ENCODE data around the gene SUGP1. TPM values are rescaled to one million over a fixed set of nuclear protein-coding genes. Genes with fewer than 3 reads are reported as not detected.
"Not testable (repeated sequence)": the region's sequence is repeated elsewhere in the genome, so short reads cannot be mapped to it uniquely, and the experiment has no call there.

Gene SUGP1
- total and polyA plus RNA-seq, 4 donors: 11.2 to 18.9 (median 14.8) TPM

- TF ChIP-seq REST (IDR thresholded peaks at IDR 0.05) (no peak), ZBTB33 (IDR thresholded peaks at IDR 0.05) (no peak), RXRA (IDR thresholded peaks at IDR 0.05) (no peak)
Measured at GRCh38 chr19:19354007-19354406, 33.7 kb upstream of the SUGP1 start (continued).

- DNase-seq (ENCODE audit: low spot score): no peak
- Histone ChIP-seq H3K4me3 (ENCODE audit: low read depth in 1 of 3, low read length in 3 of 3) (no peak overlapping the region), H3K36me3 (ENCODE audit: control insufficient read depth in 4 of 4, insufficient read depth in 3 of 4, low read depth in 1 of 4, low read length in 3 of 4) (peaks cover 31 to 78% (median 49%) of the 10 kb centered on the region in 4 donors), H3K27ac (ENCODE audit: low read depth in 1 of 2, low read length in 2 of 2) (no peak overlapping the region), H3K9me3 (ENCODE audit: control insufficient read depth in 4 of 4, low read length in 3 of 4) (no peaks in the 10 kb centered on the region), H3K27me3 (ENCODE audit: control insufficient read depth in 4 of 4, insufficient read depth in 4 of 4, low read length in 3 of 4) (no peaks in the 10 kb centered on the region), H3K9ac (ENCODE audit: low read depth in 1 of 2, low read length in 2 of 2) (no peak overlapping the region), H3K4me1 (ENCODE audit: control insufficient read depth in 4 of 4, insufficient read depth in 4 of 4, low read length in 3 of 4) (no peaks in the 10 kb centered on the region)
- 97% methylated on average over 8 of the region's 8 CpGs for WGBS
- TF ChIP-seq SP1 (IDR thresholded peaks at IDR 0.05): no peak
- TF ChIP-seq FOXA2 (IDR thresholded peaks at IDR 0.05): no peak
- no peak for TF ChIP-seq JUND (IDR thresholded peaks at IDR 0.05)
- no peak for TF ChIP-seq HNF4G (IDR thresholded peaks at IDR 0.05)
- no peak for TF ChIP-seq NR2F2 (IDR thresholded peaks at IDR 0.05)
- TF ChIP-seq RXRA (IDR thresholded peaks at IDR 0.05): no peak
- no peak for TF ChIP-seq CTCF (IDR thresholded peaks at IDR 0.05; ENCODE audit: low read depth, low read length, missing input control)
- TF ChIP-seq GABPA (IDR thresholded peaks at IDR 0.05 in 1 of 2, conservative IDR thresholded peaks at IDR 0.05 in 1 of 2): no peak
- no peak for TF ChIP-seq MAX (IDR thresholded peaks at IDR 0.05)
- TF ChIP-seq HNF4A (conservative IDR thresholded peaks at IDR 0.05): no peak
Measured at GRCh38 chr19:19352823-19353222, 32.5 kb upstream of the SUGP1 start.

- H3K9ac ChIP-seq (ENCODE audit: low read depth in 1 of 2, low read length in 2 of 2); H3K27ac ChIP-seq (ENCODE audit: low read depth in 1 of 2, low read length in 2 of 2); H3K9me3 ChIP-seq (ENCODE audit: control insufficient read depth in 4 of 4, low read length in 3 of 4); H3K4me1 ChIP-seq (ENCODE audit: control insufficient read depth in 4 of 4, insufficient read depth in 4 of 4, low read length in 3 of 4); H3K27me3 ChIP-seq (ENCODE audit: control insufficient read depth in 4 of 4, insufficient read depth in 4 of 4, low read length in 3 of 4); H3K4me3 ChIP-seq (ENCODE audit: low read depth in 1 of 3, low read length in 3 of 3); DNase-seq (ENCODE audit: low spot score): not testable (repeated sequence)
- H3K36me3 ChIP-seq (ENCODE audit: control insufficient read depth in 4 of 4, insufficient read depth in 3 of 4, low read depth in 1 of 4, low read length in 3 of 4): peaks cover 26 to 80% (median 52%) of the 10 kb centered on the region in 4 donors
- WGBS: 98% methylated on average over 8 of the region's 8 CpGs
Measured at GRCh38 chr19:19350756-19351155, 30.4 kb upstream of the SUGP1 start.
